Measurements from ENCODE around the gene ZNF148. TPM values are rescaled to one million over a fixed set of nuclear protein-coding genes. Genes with fewer than 3 reads are reported as not detected.

The ZNF148 gene
- total RNA-seq, 6 donors from 2014 or later: 24.5 to 42.9 (median 32.8) TPM

GRCh38 chr3:125250973-125251372 is 124.2 kb downstream of the ZNF148 start:
- Histone ChIP-seq H3K27me3 (no peaks in the 10 kb centered on the region), H3K4me3 (no peak overlapping the region), H3K36me3 (no peaks in the 10 kb centered on the region), H3K27ac (no peak overlapping the region), H3K4me1 (no peaks in the 10 kb centered on the region), H3K9me3 (no peaks in the 10 kb centered on the region)
- ATAC-seq (ENCODE audit: low FRiP score in 2 of 2) (no peak), DNase-seq (no peak)
- 71 to 85% methylated on average over 2 of the region's 2 CpGs for WGBS, 2 donors
- TF ChIP-seq POLR2AphosphoS5 (IDR thresholded peaks at IDR 0.05) (no peak), EP300 (IDR thresholded peaks at IDR 0.05) (peak in 1 of 4 donors; percentile 77)

- Histone ChIP-seq H3K36me3 (no peaks in the 10 kb centered on the region), H3K27me3 (no peaks in the 10 kb centered on the region), H3K27ac (no peak overlapping the region), H3K9me3 (no peaks in the 10 kb centered on the region), H3K4me3 (no peak overlapping the region), H3K4me1 (no peaks in the 10 kb centered on the region)
- 97 to 100% methylated on average over 1 of the region's 1 CpG for WGBS, 2 donors
- no peak for ATAC-seq (ENCODE audit: low FRiP score in 2 of 2)
- TF ChIP-seq POLR2A (IDR thresholded peaks at IDR 0.05) (no peak), POLR2AphosphoS5 (IDR thresholded peaks at IDR 0.05) (no peak), CTCF (IDR thresholded peaks at IDR 0.05) (no peak), EP300 (IDR thresholded peaks at IDR 0.05) (no peak)
- DNase-seq: no peak
These were observed 128.9 kb downstream of the ZNF148 start for GRCh38 chr3:125246237-125246636.

- no peak overlapping the region for H3K4me3 ChIP-seq
- no peak overlapping the region for H3K27ac ChIP-seq
- TF ChIP-seq EP300 (IDR thresholded peaks at IDR 0.05): no peak
- no peak for TF ChIP-seq POLR2AphosphoS5 (IDR thresholded peaks at IDR 0.05)
- TF ChIP-seq CTCF (IDR thresholded peaks at IDR 0.05): no peak
- TF ChIP-seq POLR2A (IDR thresholded peaks at IDR 0.05): no peak
- peaks cover 0 to 6% (median 3%) of the 10 kb centered on the region in 4 donors for H3K4me1 ChIP-seq
- no peaks in the 10 kb centered on the region for H3K9me3 ChIP-seq
- DNase-seq (no peak), ATAC-seq (ENCODE audit: low FRiP score in 2 of 2) (no peak)
- H3K27me3 ChIP-seq: no peaks in the 10 kb centered on the region
- H3K36me3 ChIP-seq: no peaks in the 10 kb centered on the region
These were observed 129.6 kb downstream of the ZNF148 start for GRCh38 chr3:125245521-125245920.

GRCh38 chr3:125240496-125240895 is 134.6 kb downstream of the ZNF148 start:
- Histone ChIP-seq H3K9me3 (no peaks in the 10 kb centered on the region), H3K4me3 (no peak overlapping the region), H3K27me3 (no peaks in the 10 kb centered on the region), H3K36me3 (no peaks in the 10 kb centered on the region), H3K27ac (no peak overlapping the region), H3K4me1 (peaks cover 0 to 10% (median 5%) of the 10 kb centered on the region in 4 donors)
- 60 to 68% methylated on average over 4 of the region's 4 CpGs for WGBS, 2 donors
- ATAC-seq (ENCODE audit: low FRiP score in 2 of 2) (no peak), DNase-seq (peak in 1 of 2 donors; percentile 72)
- no peak for TF ChIP-seq EP300 (IDR thresholded peaks at IDR 0.05)
- TF ChIP-seq POLR2A (IDR thresholded peaks at IDR 0.05): no peak
- TF ChIP-seq POLR2AphosphoS5 (IDR thresholded peaks at IDR 0.05): no peak
- TF ChIP-seq CTCF (IDR thresholded peaks at IDR 0.05): no peak

- no peak overlapping the region for H3K27ac ChIP-seq
- DNase-seq: no peak
- H3K36me3 ChIP-seq: no peaks in the 10 kb centered on the region
- no peak for ATAC-seq (ENCODE audit: low FRiP score in 2 of 2)
- TF ChIP-seq POLR2A (IDR thresholded peaks at IDR 0.05) (no peak), EP300 (IDR thresholded peaks at IDR 0.05) (no peak)
- WGBS, 2 donors: 65 to 75% methylated on average over 3 of the region's 3 CpGs
- no peaks in the 10 kb centered on the region for H3K27me3 ChIP-seq
- H3K4me1 ChIP-seq: peaks cover 0 to 10% (median 5%) of the 10 kb centered on the region in 4 donors
- H3K4me3 ChIP-seq: no peak overlapping the region
- no peaks in the 10 kb centered on the region for H3K9me3 ChIP-seq
These were observed 135.9 kb downstream of the ZNF148 start for GRCh38 chr3:125239266-125239665.

GRCh38 chr3:125238759-125239158 is 136.4 kb downstream of the ZNF148 start:
- H3K36me3 ChIP-seq: peaks cover 0 to 4% (median under 1%) of the 10 kb centered on the region in 4 donors
- no peak overlapping the region for H3K27ac ChIP-seq
- WGBS, 2 donors: 85 to 86% methylated on average over 3 of the region's 3 CpGs
- no peak for TF ChIP-seq CTCF (IDR thresholded peaks at IDR 0.05)
- no peak for TF ChIP-seq POLR2A (IDR thresholded peaks at IDR 0.05)
- no peak for TF ChIP-seq POLR2AphosphoS5 (IDR thresholded peaks at IDR 0.05)
- no peak for TF ChIP-seq EP300 (IDR thresholded peaks at IDR 0.05)
- H3K4me3 ChIP-seq: no peak overlapping the region
- ATAC-seq (ENCODE audit: low FRiP score in 2 of 2): no peak
- no peaks in the 10 kb centered on the region for H3K9me3 ChIP-seq
- H3K27me3 ChIP-seq: no peaks in the 10 kb centered on the region
- peaks cover 0 to 10% (median 5%) of the 10 kb centered on the region in 4 donors for H3K4me1 ChIP-seq
- no peak for DNase-seq

All from upper lobe of left lung (tissue), 6 donors.